Stimulated activated CD4-positive, alpha-beta T cell treated with anti-CD3 and anti-CD28 coated beads, Interleukin-15, amount 100 ng/mL, for 48 hours (primary cell): ENCODE measurements around the gene C6orf15.
"Not testable (repeated sequence)": the region's sequence is repeated elsewhere in the genome, so short reads cannot be mapped to it uniquely, and the experiment has no call there.

Source experiments
- DNase-seq, 2 donors: peaks; one replicate each; pipeline ENCODE4 v3.0.0-alpha.2; 2020; ENCODE audit warnings: low read depth in 2 of 2

The C6orf15 gene

DNA sequence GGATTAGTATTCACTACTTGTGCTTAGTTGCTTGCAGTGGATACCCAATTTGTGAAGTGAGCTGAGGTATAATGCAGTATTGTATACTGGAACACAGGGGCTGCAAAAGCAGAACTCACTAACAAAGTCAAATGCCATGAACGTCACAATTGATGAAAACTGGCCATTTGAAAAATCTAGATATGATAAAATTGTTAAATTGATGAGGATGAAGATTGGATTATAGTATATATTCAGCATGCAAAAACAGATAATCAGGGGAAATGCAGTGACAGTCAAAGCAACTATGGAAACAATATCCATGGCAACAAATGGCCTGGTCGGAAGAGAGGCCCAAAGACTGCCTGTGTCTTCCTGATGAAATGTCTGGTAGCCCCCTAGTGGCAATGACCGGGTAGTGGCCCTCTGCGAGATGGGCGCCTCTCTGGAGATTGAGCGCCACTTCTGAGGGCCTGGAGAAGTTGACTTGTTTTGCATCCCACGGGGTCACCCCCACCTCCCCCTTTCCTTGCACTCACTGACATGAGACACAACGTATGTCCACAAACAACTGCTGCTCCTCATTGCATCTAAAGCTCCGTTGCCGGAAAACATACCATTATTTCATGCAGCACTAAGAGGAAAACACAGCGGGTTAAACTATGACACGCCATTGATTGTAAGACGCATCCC is 43.6 kb downstream of the C6orf15 start:
- peak; percentile 45 to 54 for DNase-seq

DNA sequence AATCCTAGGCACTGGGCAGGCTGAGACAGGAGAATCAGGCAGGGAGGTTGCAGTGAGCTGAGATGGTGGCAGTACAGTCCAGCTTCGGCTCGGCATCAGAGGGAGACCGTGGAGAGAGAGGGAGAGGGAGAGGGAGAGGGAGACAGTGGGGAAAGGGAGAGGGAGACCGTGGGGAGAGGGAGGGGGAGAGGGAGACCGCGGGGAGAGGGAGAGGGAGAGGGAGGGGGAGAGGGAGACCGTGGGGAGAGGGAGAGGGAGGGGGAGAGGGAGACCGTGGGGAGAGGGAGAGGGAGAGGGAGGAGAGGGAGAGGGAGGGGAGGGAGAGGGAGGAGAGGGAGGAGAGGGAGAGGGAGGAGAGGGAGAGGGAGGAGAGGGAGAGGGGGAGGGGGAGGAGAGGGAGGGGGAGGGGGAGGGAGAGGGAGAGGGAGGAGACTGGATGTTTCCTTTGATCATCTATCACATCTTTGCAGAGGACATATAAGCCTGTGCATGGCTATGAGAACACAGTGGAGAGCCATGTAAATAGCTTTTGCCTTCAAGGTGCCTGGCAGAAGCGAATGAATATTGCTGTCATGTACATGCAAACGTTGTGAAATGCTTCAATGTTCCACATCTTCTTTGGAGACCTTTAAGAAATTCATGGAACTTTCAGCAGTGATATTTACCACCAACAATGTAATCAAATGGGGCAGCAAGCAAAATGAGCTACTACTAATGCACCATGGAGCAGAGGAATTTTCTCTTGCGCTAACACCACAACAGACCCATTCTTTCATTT is 44.3 kb downstream of the C6orf15 start:
- DNase-seq = not testable (repeated sequence)

DNA sequence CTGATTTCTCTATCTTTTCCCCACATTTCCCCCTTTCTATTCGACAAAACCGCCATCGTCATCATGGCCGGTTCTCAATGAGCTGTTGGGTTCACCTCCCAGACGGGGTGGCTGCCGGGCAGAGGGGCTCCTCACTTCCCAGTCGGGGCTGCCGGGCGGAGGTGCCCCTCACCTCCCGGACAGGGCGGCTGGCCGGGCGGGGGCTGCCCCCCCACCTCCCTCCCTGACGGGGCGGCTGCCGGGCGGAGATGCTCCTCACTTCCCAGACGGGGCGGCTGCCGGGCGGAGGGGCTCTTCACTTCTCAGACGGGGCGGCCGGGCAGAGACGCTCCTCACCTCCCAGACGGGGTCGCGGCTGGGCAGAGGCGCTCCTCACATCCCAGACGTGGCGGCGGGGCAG is 45.3 kb downstream of the C6orf15 start:
- not testable (repeated sequence) for DNase-seq

GRCh38 chr6:31065556-31065955 is 46.8 kb downstream of the C6orf15 start:
- no peak for DNase-seq

GRCh38 chr6:31063906-31064435 is 48.4 kb downstream of the C6orf15 start:
- no peak for DNase-seq
